Measurements from ENCODE around the gene ENDOU. TPM values are rescaled to one million over a fixed set of nuclear protein-coding genes. Genes with fewer than 3 reads are reported as not detected.

ENDOU gene
- total RNA-seq, 1 experiment from 2014 or later, result not detected

DNA sequence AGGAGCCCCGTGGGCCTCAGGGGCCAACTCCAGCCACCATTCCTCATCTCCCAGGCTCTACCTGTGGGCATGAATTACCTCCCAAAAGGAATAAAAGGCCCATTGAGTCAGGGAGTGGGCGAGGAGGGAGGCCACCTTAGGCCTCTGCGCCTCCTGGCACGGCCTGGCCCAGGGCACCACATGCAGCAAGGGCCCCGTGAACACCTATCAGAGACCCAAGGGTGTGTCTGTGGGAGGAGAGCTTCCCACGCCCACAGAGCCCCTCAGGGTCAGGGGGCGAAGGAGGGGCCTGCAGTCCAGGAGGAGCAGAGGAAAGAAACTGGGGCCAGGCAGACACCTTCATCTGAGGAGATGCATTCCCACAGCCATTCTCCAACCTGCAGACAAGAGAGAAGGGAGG is 21.2 kb upstream of the ENDOU start:
- Histone ChIP-seq H3K4me1 (ENCODE audit: control insufficient read depth in 1 of 2, insufficient read depth in 2 of 2, low read length in 2 of 2) (peaks cover 10 to 21% of the 10 kb centered on the region in 2 experiments), H2AFZ (ENCODE audit: low read depth, low read length, poor library complexity, severe bottlenecking) (no peak overlapping the region), H3K4me3 (replicated peaks in 1 of 2; ENCODE audit: low read depth in 1 of 2, low read length in 2 of 2) (no peak overlapping the region), H3K27me3 (ENCODE audit: insufficient read depth, low read length) (no peaks in the 10 kb centered on the region), H3K9me3 (ENCODE audit: control insufficient read depth in 1 of 2, insufficient read depth in 1 of 2, low read depth in 1 of 2, low read length in 2 of 2) (no peaks in the 10 kb centered on the region), H4K20me1 (ENCODE audit: insufficient read depth) (no peaks in the 10 kb centered on the region), H3K9ac (ENCODE audit: low read length) (no peak overlapping the region), H3K27ac (ENCODE audit: low read depth, low read length) (no peak overlapping the region), H3K36me3 (ENCODE audit: control insufficient read depth in 1 of 2, insufficient read depth in 2 of 2, low read length in 2 of 2) (no peaks in the 10 kb centered on the region), H3K79me2 (ENCODE audit: insufficient read depth, low read length) (no peaks in the 10 kb centered on the region), H3K4me2 (ENCODE audit: low read length) (no peak overlapping the region), H3K9me2 (ENCODE audit: insufficient read depth) (no peaks in the 10 kb centered on the region)
- RAD21 ChIA-PET (ENCODE audit: low non-redundant PET in 1 of 2, low total read pairs in 2 of 2, uncharacterized antibody in 2 of 2, unreplicated experiment in 2 of 2), result no interaction called here
- no TSS peak for BruUV-seq (replicated peaks)
- no peak for TF ChIP-seq ELF1 (IDR thresholded peaks at IDR 0.05; ENCODE audit: borderline replicate concordance, low read depth)
- TF ChIP-seq, protein P1, sequence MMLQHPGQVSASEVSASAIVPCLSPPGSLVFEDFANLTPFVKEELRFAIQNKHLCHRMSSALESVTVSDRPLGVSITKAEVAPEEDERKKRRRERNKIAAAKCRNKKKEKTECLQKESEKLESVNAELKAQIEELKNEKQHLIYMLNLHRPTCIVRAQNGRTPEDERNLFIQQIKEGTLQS (IDR thresholded peaks at IDR 0.05), result no peak
- no peak for TF ChIP-seq POLR2AphosphoS5 (IDR thresholded peaks at IDR 0.05; ENCODE audit: low read depth, low read length)
- TF ChIP-seq RAD21 (IDR thresholded peaks at IDR 0.05; ENCODE audit: low read depth), result no peak
- no peak for TF ChIP-seq YY1 (IDR thresholded peaks at IDR 0.05; ENCODE audit: extremely low read depth, insufficient replicate concordance, low read depth, low read length)
- TF ChIP-seq ZFX (IDR thresholded peaks at IDR 0.05), result no peak
- no peak for TF ChIP-seq EZH2 (IDR thresholded peaks at IDR 0.05)
- TF ChIP-seq, protein P2, sequence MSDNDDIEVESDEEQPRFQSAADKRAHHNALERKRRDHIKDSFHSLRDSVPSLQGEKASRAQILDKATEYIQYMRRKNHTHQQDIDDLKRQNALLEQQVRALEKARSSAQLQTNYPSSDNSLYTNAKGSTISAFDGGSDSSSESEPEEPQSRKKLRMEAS (IDR thresholded peaks at IDR 0.05), result no peak
- TF ChIP-seq, protein P3, sequence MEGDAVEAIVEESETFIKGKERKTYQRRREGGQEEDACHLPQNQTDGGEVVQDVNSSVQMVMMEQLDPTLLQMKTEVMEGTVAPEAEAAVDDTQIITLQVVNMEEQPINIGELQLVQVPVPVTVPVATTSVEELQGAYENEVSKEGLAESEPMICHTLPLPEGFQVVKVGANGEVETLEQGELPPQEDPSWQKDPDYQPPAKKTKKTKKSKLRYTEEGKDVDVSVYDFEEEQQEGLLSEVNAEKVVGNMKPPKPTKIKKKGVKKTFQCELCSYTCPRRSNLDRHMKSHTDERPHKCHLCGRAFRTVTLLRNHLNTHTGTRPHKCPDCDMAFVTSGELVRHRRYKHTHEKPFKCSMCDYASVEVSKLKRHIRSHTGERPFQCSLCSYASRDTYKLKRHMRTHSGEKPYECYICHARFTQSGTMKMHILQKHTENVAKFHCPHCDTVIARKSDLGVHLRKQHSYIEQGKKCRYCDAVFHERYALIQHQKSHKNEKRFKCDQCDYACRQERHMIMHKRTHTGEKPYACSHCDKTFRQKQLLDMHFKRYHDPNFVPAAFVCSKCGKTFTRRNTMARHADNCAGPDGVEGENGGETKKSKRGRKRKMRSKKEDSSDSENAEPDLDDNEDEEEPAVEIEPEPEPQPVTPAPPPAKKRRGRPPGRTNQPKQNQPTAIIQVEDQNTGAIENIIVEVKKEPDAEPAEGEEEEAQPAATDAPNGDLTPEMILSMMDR (IDR thresholded peaks at IDR 0.05 in 2 of 3, conservative IDR thresholded peaks at IDR 0.05 in 1 of 3; ENCODE audit: borderline replicate concordance in 1 of 3, insufficient read depth in 1 of 3, low read depth in 2 of 3, low read length in 2 of 3), result no peak
- no peak for TF ChIP-seq POLR2A (IDR thresholded peaks at IDR 0.05; ENCODE audit: borderline replicate concordance, extremely low read depth, insufficient read depth, insufficient read length)
- DNase-seq (ENCODE audit: low read depth, low spot score) (no peak), ATAC-seq (no peak)
- CTCF ChIA-PET, result interaction anchor here (1.0 to 1.9 kb wide), 2 partner anchors 12 to 20 kb away, joined by 4 to 7 read pairs; partner anchors contain the start of gene RAPGEF3
- intact Hi-C loops (cut with micrococcal nuclease), result no loop called here
- POLR2A ChIA-PET, result no interaction called here
